KOPT-K1 (cell line): ENCODE data around the gene ENAH.

Source experiments
- H3K27ac ChIP-seq: fragments of 200-600 bp; sonication (generic); 2 replicates; pipeline ENCODE4 v1.5.1; 2016; ENCODE audit warnings: antibody characterized with exemption, mild to moderate bottlenecking, low read depth, low read length; ENCODE audit not compliant: poor library complexity, severe bottlenecking
- H3K36me3 ChIP-seq: fragments of 200-600 bp; sonication (generic); 2 replicates; pipeline ENCODE4 v1.5.1; 2017; ENCODE audit warnings: antibody characterized with exemption, mild to moderate bottlenecking, low read length, moderate library complexity; ENCODE audit not compliant: insufficient read depth
- H3K9me3 ChIP-seq: fragments of 200-600 bp; sonication (generic); 2 replicates; pipeline ENCODE4 v1.5.1; 2017; ENCODE audit warnings: antibody characterized with exemption, low read length, mild to moderate bottlenecking; ENCODE audit not compliant: insufficient read depth, poor library complexity, severe bottlenecking

ENAH gene

GRCh38 chr1:225470211-225471108 lies 182.5 kb downstream of the ENAH start:
- H3K9me3 ChIP-seq, result no peaks in the 10 kb centered on the region

GRCh38 chr1:225469051-225469450 lies 183.9 kb downstream of the ENAH start:
- Histone ChIP-seq H3K36me3 (no peaks in the 10 kb centered on the region), H3K9me3 (no peaks in the 10 kb centered on the region), H3K27ac (no peak overlapping the region)

More at GRCh38 chr1:225470211-225471108, 182.5 kb downstream of the ENAH start:
- Histone ChIP-seq H3K27ac (no peak overlapping the region), H3K36me3 (no peaks in the 10 kb centered on the region)

- H3K36me3 ChIP-seq, result no peaks in the 10 kb centered on the region
- H3K9me3 ChIP-seq, result no peaks in the 10 kb centered on the region
- peak overlapping the region; percentile 97 for H3K27ac ChIP-seq
Measured at GRCh38 chr1:225468270-225469020, 184.5 kb downstream of the ENAH start.

GRCh38 chr1:225467193-225468020 lies 185.5 kb downstream of the ENAH start:
- H3K9me3 ChIP-seq, result no peaks in the 10 kb centered on the region
- no peaks in the 10 kb centered on the region for H3K36me3 ChIP-seq
- H3K27ac ChIP-seq, result peak overlapping the region; percentile 97

- Histone ChIP-seq H3K9me3 (no peaks in the 10 kb centered on the region), H3K36me3 (no peaks in the 10 kb centered on the region), H3K27ac (peak overlapping the region; percentile 97)
Measured at GRCh38 chr1:225466848-225467192, 186.1 kb downstream of the ENAH start.

GRCh38 chr1:225465793-225466517 lies 187.0 kb downstream of the ENAH start:
- Histone ChIP-seq H3K9me3 (no peaks in the 10 kb centered on the region), H3K27ac (peak overlapping the region; percentile 37)

GRCh38 chr1:225464851-225465792 lies 187.8 kb downstream of the ENAH start:
- Histone ChIP-seq H3K36me3 (no peaks in the 10 kb centered on the region), H3K9me3 (no peaks in the 10 kb centered on the region), H3K27ac (peak overlapping the region; percentile 37)

More at GRCh38 chr1:225465793-225466517, 187.0 kb downstream of the ENAH start:
- H3K36me3 ChIP-seq, result no peaks in the 10 kb centered on the region

- no peak overlapping the region for H3K27ac ChIP-seq
- H3K36me3 ChIP-seq, result no peaks in the 10 kb centered on the region
- H3K9me3 ChIP-seq, result no peaks in the 10 kb centered on the region
Measured at GRCh38 chr1:225462714-225463574, 190.0 kb downstream of the ENAH start.

- Histone ChIP-seq H3K9me3 (no peaks in the 10 kb centered on the region), H3K36me3 (no peaks in the 10 kb centered on the region), H3K27ac (peak overlapping the region; percentile 59)
Measured at GRCh38 chr1:225462429-225462713, 190.6 kb downstream of the ENAH start.

- peak overlapping the region; percentile 59 for H3K27ac ChIP-seq
- no peaks in the 10 kb centered on the region for H3K9me3 ChIP-seq
- H3K36me3 ChIP-seq, result no peaks in the 10 kb centered on the region
Measured at GRCh38 chr1:225461533-225462428, 191.1 kb downstream of the ENAH start.

- Histone ChIP-seq H3K27ac (peak overlapping the region; percentile 59), H3K36me3 (no peaks in the 10 kb centered on the region), H3K9me3 (no peaks in the 10 kb centered on the region)
Measured at GRCh38 chr1:225460737-225461532, 192.0 kb downstream of the ENAH start.
